ENCODE measurements around the gene PPHLN1.

DNA sequence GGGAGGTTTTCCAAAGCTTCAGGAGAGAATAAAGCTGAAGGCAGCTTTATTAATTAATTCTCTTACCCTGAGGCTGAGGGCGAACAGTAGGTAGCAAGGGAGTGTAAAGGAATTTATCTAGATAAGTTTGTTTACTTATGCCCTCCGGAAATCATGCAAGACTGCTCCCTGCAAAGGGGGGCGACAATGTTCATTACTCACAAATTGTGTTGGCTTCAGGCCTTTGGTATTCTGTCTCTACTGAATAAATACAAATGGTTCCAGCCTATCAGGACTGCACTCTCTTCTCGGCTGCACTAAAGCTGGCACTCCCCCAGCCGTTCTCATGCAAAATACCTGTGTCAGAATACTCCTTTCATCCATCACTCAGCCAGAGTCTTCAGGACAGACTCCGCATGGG is 120.8 kb downstream of the PPHLN1 start:
- TF ChIP-seq, protein P1, sequence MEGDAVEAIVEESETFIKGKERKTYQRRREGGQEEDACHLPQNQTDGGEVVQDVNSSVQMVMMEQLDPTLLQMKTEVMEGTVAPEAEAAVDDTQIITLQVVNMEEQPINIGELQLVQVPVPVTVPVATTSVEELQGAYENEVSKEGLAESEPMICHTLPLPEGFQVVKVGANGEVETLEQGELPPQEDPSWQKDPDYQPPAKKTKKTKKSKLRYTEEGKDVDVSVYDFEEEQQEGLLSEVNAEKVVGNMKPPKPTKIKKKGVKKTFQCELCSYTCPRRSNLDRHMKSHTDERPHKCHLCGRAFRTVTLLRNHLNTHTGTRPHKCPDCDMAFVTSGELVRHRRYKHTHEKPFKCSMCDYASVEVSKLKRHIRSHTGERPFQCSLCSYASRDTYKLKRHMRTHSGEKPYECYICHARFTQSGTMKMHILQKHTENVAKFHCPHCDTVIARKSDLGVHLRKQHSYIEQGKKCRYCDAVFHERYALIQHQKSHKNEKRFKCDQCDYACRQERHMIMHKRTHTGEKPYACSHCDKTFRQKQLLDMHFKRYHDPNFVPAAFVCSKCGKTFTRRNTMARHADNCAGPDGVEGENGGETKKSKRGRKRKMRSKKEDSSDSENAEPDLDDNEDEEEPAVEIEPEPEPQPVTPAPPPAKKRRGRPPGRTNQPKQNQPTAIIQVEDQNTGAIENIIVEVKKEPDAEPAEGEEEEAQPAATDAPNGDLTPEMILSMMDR (IDR thresholded peaks at IDR 0.05), result no peak
- no peak for TF ChIP-seq EP300 (IDR thresholded peaks at IDR 0.05; ENCODE audit: low read depth)

Data from transverse colon (tissue), 3 donors.